KMS-11 (cell line): ENCODE data around the gene NSD2.

Experiments
- H2AFZ ChIP-seq: fragments of 200-600 bp; sonication (generic); 2 replicates; pipeline ENCODE4 v1.6.1; 2016; ENCODE audit warnings: antibody characterized with exemption, mixed run types, low read depth
- H3K27ac ChIP-seq: fragments of 200-600 bp; sonication (generic); 2 replicates; pipeline ENCODE4 v1.6.1; 2016; ENCODE audit warnings: mild to moderate bottlenecking, mixed run types
- H3K27me3 ChIP-seq: fragments of 200-600 bp; sonication (generic); 2 replicates; pipeline ENCODE4 v1.6.1; 2017; ENCODE audit warnings: mild to moderate bottlenecking, low read depth, mixed run types, moderate library complexity; ENCODE audit not compliant: insufficient read depth
- H3K36me3 ChIP-seq: fragments of 200-600 bp; sonication (generic); 2 replicates; pipeline ENCODE4 v1.6.1; 2017; ENCODE audit warnings: mild to moderate bottlenecking, mixed run types; ENCODE audit not compliant: insufficient read depth
- H3K4me1 ChIP-seq: fragments of 200-600 bp; sonication (generic); 2 replicates; pipeline ENCODE4 v1.6.1; 2016; ENCODE audit warnings: mild to moderate bottlenecking, low read depth, mixed run types; ENCODE audit not compliant: poor library complexity, severe bottlenecking
- H3K4me2 ChIP-seq: fragments of 200-600 bp; sonication (generic); 2 replicates; pipeline ENCODE4 v1.7.0; 2016; ENCODE audit warnings: mild to moderate bottlenecking, mixed run types
- H3K4me3 ChIP-seq: fragments of 200-600 bp; sonication (generic); IDR thresholded peaks from 2 replicates; pipeline ENCODE4 v1.6.1; 2017; ENCODE audit warnings: low read depth, low read length, mixed read lengths; ENCODE audit not compliant: insufficient read depth
- H3K79me2 ChIP-seq: fragments of 200-600 bp; sonication (generic); 2 replicates; pipeline ENCODE4 v1.6.1; 2016; ENCODE audit warnings: low read depth, mixed run types; ENCODE audit not compliant: insufficient read depth
- H3K9ac ChIP-seq: fragments of 200-600 bp; sonication (generic); 2 replicates; pipeline ENCODE4 v1.6.1; 2016; ENCODE audit warnings: mild to moderate bottlenecking, mixed run types
- H4K20me1 ChIP-seq: fragments of 200-600 bp; sonication (generic); 2 replicates; pipeline ENCODE4 v1.6.1; 2016; ENCODE audit warnings: mild to moderate bottlenecking, mixed run types; ENCODE audit not compliant: insufficient read depth
- CTCF ChIP-seq: fragments of 200-600 bp; sonication (generic); conservative IDR thresholded peaks from 2 replicates; pipeline ENCODE4 v1.6.1; 2017; ENCODE audit warnings: low read depth, mild to moderate bottlenecking, antibody characterized with exemption, low read length, moderate library complexity, mixed read lengths

Gene NSD2

DNA sequence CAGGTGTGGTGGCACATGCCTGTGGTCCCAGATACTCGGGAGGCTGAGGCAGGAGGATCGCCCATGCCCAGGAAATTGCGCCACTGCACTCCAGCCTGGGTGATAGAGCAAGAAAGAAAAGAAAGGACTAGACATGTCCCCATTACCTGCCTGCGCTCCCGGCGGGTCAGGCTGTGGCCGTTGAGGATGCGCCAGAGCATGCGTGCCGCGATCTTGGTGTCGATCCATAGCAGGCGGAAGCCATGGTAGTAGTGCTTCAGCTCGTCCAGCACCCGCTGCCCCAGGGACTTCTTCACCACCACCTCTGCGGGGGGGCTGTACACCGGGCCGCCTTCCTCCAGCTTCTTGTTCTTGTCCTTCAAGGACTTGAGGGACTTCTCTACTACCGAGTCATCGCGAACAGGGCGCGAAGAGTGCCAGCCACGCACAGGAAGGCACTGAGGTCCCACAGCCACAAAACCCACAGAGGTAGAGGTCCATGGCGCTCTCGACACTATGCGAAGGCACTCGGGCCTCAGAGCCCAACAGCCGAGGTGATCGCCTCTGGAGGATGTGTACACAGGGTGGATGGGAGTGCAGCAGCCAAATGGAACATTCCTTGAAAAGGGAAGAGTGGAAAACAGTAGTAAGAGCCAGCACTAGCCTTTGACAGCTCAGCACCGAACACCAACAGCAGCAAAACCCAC lies 29.8 kb upstream of the NSD2 start:
- no peak for TF ChIP-seq CTCF
- no peaks in the 10 kb centered on the region for H3K4me1 ChIP-seq
- H3K9ac ChIP-seq, result no peak overlapping the region
- no peak overlapping the region for H2AFZ ChIP-seq
- no peaks in the 10 kb centered on the region for H4K20me1 ChIP-seq
- H3K27ac ChIP-seq, result no peak overlapping the region
- no peak overlapping the region for H3K4me3 ChIP-seq
- H3K4me2 ChIP-seq, result no peak overlapping the region
- H3K36me3 ChIP-seq, result no peaks in the 10 kb centered on the region
- H3K27me3 ChIP-seq, result no peaks in the 10 kb centered on the region
- no peaks in the 10 kb centered on the region for H3K79me2 ChIP-seq

GRCh38 chr4:1841887-1842210 lies 29.3 kb upstream of the NSD2 start:
- H3K27ac ChIP-seq, result no peak overlapping the region

DNA sequence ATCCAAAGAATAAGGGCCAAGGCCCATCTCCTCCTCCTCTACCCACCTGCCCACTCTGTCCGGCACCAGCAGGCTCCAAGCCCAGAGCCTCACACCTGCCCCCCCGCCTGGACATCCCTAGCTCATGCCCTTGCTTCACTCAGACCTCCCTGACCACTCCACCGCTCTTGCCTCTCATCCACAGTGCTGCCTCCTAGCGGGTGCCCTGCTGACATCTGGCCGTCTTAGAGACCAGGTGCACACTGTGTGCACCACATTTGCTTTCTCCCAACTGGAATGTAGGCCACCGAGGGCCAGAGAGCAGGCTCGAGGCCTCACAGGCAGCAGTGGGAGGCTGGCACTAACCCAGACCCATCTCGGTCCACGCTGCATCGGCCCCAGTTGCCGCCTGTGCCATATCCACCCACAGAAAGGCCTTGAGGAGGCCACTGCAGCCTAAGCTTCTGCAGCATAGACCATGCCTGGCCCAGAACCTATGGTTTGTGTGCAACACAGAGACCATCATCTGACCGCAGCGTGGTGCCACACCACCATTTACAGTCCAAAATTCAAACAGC lies 28.8 kb upstream of the NSD2 start:
- no peaks in the 10 kb centered on the region for H3K36me3 ChIP-seq
- no peak overlapping the region for H3K4me3 ChIP-seq
- H4K20me1 ChIP-seq, result no peaks in the 10 kb centered on the region
- no peaks in the 10 kb centered on the region for H3K79me2 ChIP-seq
- H3K9ac ChIP-seq, result no peak overlapping the region
- TF ChIP-seq CTCF, result no peak
- H3K4me1 ChIP-seq, result peaks cover 7% of the 10 kb centered on the region
- H3K4me2 ChIP-seq, result no peak overlapping the region
- H3K27me3 ChIP-seq, result no peaks in the 10 kb centered on the region
- no peak overlapping the region for H2AFZ ChIP-seq
- H3K27ac ChIP-seq, result no peak overlapping the region

More at GRCh38 chr4:1841887-1842210, 29.3 kb upstream of the NSD2 start:
- H3K36me3 ChIP-seq, result no peaks in the 10 kb centered on the region
- no peak overlapping the region for H3K4me2 ChIP-seq
- no peaks in the 10 kb centered on the region for H3K27me3 ChIP-seq
- H3K4me3 ChIP-seq, result no peak overlapping the region
- no peak overlapping the region for H2AFZ ChIP-seq
- no peak overlapping the region for H3K9ac ChIP-seq
- TF ChIP-seq CTCF, result no peak
- peaks cover 4% of the 10 kb centered on the region for H3K4me1 ChIP-seq
- no peaks in the 10 kb centered on the region for H3K79me2 ChIP-seq
- no peaks in the 10 kb centered on the region for H4K20me1 ChIP-seq

DNA sequence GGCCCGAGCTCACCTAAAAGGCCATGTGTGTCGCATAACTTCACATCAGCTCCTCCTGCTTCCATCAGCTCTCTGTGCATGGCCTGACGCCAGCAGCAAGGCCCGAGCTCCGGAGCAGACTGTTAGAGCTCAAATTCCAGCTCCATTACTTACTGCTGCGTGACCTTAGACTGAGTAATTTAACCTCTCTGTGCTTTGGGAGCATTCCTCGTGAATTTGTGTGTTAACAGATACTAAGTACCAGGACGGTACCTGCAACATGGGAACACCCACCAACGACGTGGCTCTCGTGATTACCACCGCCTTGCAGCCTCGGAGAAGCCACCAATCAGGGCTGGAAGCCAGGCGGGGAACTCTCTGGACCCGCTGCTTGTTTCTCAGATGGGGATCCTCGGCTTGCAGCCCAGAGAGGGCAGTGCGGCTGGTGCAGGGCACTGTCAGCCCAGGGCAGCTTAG lies 28.2 kb upstream of the NSD2 start:
- peaks cover 7% of the 10 kb centered on the region for H3K4me1 ChIP-seq
- H3K4me2 ChIP-seq, result no peak overlapping the region
- no peak overlapping the region for H3K4me3 ChIP-seq
- no peak overlapping the region for H3K27ac ChIP-seq
- TF ChIP-seq CTCF, result no peak
- H4K20me1 ChIP-seq, result no peaks in the 10 kb centered on the region
- no peak overlapping the region for H3K9ac ChIP-seq
- H3K79me2 ChIP-seq, result no peaks in the 10 kb centered on the region
- H3K36me3 ChIP-seq, result no peaks in the 10 kb centered on the region
- H2AFZ ChIP-seq, result no peak overlapping the region
- no peaks in the 10 kb centered on the region for H3K27me3 ChIP-seq
